ENCODE results near the gene ARHGAP1. TPM values are rescaled to one million over a fixed set of nuclear protein-coding genes. Genes with fewer than 3 reads are reported as not detected.
A peak's percentile ranks its signal among the peaks of the same experiment; 100 is the strongest.

Gene ARHGAP1
- total RNA-seq, 1 experiment from 2014 or later: 16.1 TPM

GRCh38 chr11:46737699-46738098, 37.3 kb upstream of the ARHGAP1 start:
- H3K27ac ChIP-seq (ENCODE audit: low read length): no peak overlapping the region
- no peaks in the 10 kb centered on the region; the same call in none of the 2 replicates for H3K4me1 ChIP-seq (ENCODE audit: insufficient read depth, low read length)
- no peaks in the 10 kb centered on the region for H3K79me2 ChIP-seq (ENCODE audit: low read length)
- TF ChIP-seq EZH2 (IDR thresholded peaks at IDR 0.05; ENCODE audit: low read length, unreplicated experiment): no peak
- no peak for TF ChIP-seq EZH2phosphoT487 (IDR thresholded peaks at IDR 0.05; ENCODE audit: borderline replicate concordance, low read length)
- TF ChIP-seq CTCF (conservative IDR thresholded peaks at IDR 0.05; ENCODE audit: low read depth, low read length): no peak
- H3F3A ChIP-seq (ENCODE audit: low read length, unreplicated experiment): no peaks in the 10 kb centered on the region
- H3K4me3 ChIP-seq (ENCODE audit: low read length): no peak overlapping the region
- intact Hi-C loops (cut with micrococcal nuclease): loop anchor here (5.0 kb wide), 1 partner anchor 35 kb away; the partner anchor contains the start of genes ARHGAP1 and ZNF408
- no peak overlapping the region for H3K9ac ChIP-seq (ENCODE audit: low read length)
- no peak for DNase-seq
- no TSS peak for BruUV-seq (replicated peaks)
- H3K27me3 ChIP-seq (ENCODE audit: low read length): no peaks in the 10 kb centered on the region
- H3K36me3 ChIP-seq (ENCODE audit: low read depth, low read length): peaks cover 8% of the 10 kb centered on the region
- ChIA-PET POLR2A (ENCODE audit: unreplicated experiment) (no interaction called here), CTCF (interaction anchor here (0.6 kb wide), 1 partner anchor 107 kb away, joined by 3 read pairs; no protein-coding TSS in a partner anchor)
- H3K9me3 ChIP-seq (ENCODE audit: low read length): no peaks in the 10 kb centered on the region
- ATAC-seq: no peak
- no peaks in the 10 kb centered on the region for H4K20me1 ChIP-seq (ENCODE audit: low read length)
- H3K4me2 ChIP-seq (ENCODE audit: low read length): no peak overlapping the region
- H2AFZ ChIP-seq (ENCODE audit: low read length): no peak overlapping the region
- H3K9me2 ChIP-seq (replicated peaks; ENCODE audit: low read length): no peaks in the 10 kb centered on the region

DNA sequence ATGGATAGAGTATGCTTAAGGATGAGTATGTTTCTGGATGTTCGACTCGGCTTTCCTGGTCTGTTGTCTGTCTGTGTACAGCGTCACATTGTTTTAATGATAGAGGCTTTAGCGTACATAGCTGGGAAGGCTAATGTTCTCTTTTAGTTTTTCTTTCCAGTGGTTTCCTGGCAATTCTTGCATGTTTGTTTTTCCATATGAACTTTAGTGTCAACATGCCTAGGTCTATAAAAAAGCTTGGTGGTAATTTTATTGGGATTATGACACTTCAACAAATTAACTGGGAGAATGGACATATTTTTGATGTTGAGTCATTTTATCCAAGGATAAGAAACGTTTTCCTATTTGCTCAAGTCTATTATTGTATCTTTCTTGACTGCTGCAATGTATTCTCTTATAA, 36.2 kb upstream of the ARHGAP1 start:
- H4K20me1 ChIP-seq (ENCODE audit: low read length): no peaks in the 10 kb centered on the region
- peaks cover 2% of the 10 kb centered on the region; the same call in 1 of the 2 replicates for H3K36me3 ChIP-seq (ENCODE audit: low read depth, low read length)
- ATAC-seq: peak; percentile 78
- intact Hi-C loops (cut with micrococcal nuclease): loop anchor here (5.0 kb wide), 1 partner anchor 34 kb away; the partner anchor contains the start of genes ARHGAP1 and ZNF408
- BruUV-seq (replicated peaks): no TSS peak
- H3K4me3 ChIP-seq (ENCODE audit: low read length): no peak overlapping the region
- H3K9me2 ChIP-seq (replicated peaks; ENCODE audit: low read length): no peaks in the 10 kb centered on the region
- DNase-seq: peak; percentile 45
- H3K27ac ChIP-seq (ENCODE audit: low read length): no peak overlapping the region
- no peaks in the 10 kb centered on the region for H3K27me3 ChIP-seq (ENCODE audit: low read length)
- no peak overlapping the region for H2AFZ ChIP-seq (ENCODE audit: low read length)
- no peak overlapping the region for H3K9ac ChIP-seq (ENCODE audit: low read length)
- no peaks in the 10 kb centered on the region for H3K9me3 ChIP-seq (ENCODE audit: low read length)
- TF ChIP-seq EZH2phosphoT487 (IDR thresholded peaks at IDR 0.05; ENCODE audit: borderline replicate concordance, low read length): no peak
- no peak for TF ChIP-seq EZH2 (IDR thresholded peaks at IDR 0.05; ENCODE audit: low read length, unreplicated experiment)
- no peak for TF ChIP-seq CTCF (conservative IDR thresholded peaks at IDR 0.05; ENCODE audit: low read depth, low read length)
- no peak overlapping the region for H3K4me2 ChIP-seq (ENCODE audit: low read length)
- H3K4me1 ChIP-seq (ENCODE audit: insufficient read depth, low read length): no peaks in the 10 kb centered on the region; the same call in none of the 2 replicates
- no peaks in the 10 kb centered on the region for H3F3A ChIP-seq (ENCODE audit: low read length, unreplicated experiment)
- ChIA-PET POLR2A (ENCODE audit: unreplicated experiment) (interaction anchor here (0.7 kb wide), 1 partner anchor 146 kb away, joined by 5 read pairs; no protein-coding TSS in a partner anchor), CTCF (no interaction called here)
- H3K79me2 ChIP-seq (ENCODE audit: low read length): no peaks in the 10 kb centered on the region

DNA sequence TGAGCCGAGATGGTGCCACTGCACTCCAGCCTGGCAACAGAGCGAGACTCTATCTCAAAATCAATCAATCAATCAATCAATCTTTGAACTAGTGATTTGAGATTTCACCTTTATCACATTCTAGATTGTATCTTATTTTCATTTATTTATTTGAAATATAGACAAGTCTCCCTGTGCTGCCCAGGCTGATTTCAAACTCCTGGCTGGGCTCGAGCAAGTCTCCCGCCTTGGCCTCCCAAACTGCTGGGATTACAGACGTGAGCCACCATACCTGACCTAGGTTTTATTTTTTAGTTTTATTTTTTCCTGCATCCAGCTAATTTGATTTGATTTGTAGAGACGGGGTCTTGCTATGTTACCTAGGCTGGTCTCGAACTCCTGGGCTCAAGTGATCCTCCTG, 35.7 kb upstream of the ARHGAP1 start:
- H3K9me2 ChIP-seq (replicated peaks; ENCODE audit: low read length): no peaks in the 10 kb centered on the region
- intact Hi-C loops (cut with micrococcal nuclease): loop anchor here (5.0 kb wide), 1 partner anchor 34 kb away; the partner anchor contains the start of genes ARHGAP1 and ZNF408
- H2AFZ ChIP-seq (ENCODE audit: low read length): no peak overlapping the region
- H3K27ac ChIP-seq (ENCODE audit: low read length): no peak overlapping the region
- no peaks in the 10 kb centered on the region; the same call in 1 of the 2 replicates for H3K36me3 ChIP-seq (ENCODE audit: low read depth, low read length)
- BruUV-seq (replicated peaks): no TSS peak
- H3K79me2 ChIP-seq (ENCODE audit: low read length): no peaks in the 10 kb centered on the region
- H3K9ac ChIP-seq (ENCODE audit: low read length): no peak overlapping the region
- no peak for ATAC-seq
- DNase-seq: no peak
- H3K9me3 ChIP-seq (ENCODE audit: low read length): no peaks in the 10 kb centered on the region
- TF ChIP-seq CTCF (conservative IDR thresholded peaks at IDR 0.05; ENCODE audit: low read depth, low read length) (no peak), EZH2phosphoT487 (IDR thresholded peaks at IDR 0.05; ENCODE audit: borderline replicate concordance, low read length) (no peak), EZH2 (IDR thresholded peaks at IDR 0.05; ENCODE audit: low read length, unreplicated experiment) (no peak)
- no peak overlapping the region for H3K4me2 ChIP-seq (ENCODE audit: low read length)
- H3K27me3 ChIP-seq (ENCODE audit: low read length): no peaks in the 10 kb centered on the region
- ChIA-PET POLR2A (ENCODE audit: unreplicated experiment) (interaction anchor here (0.7 kb wide), 1 partner anchor 146 kb away, joined by 5 read pairs; no protein-coding TSS in a partner anchor), CTCF (no interaction called here)
- no peaks in the 10 kb centered on the region; the same call in none of the 2 replicates for H3K4me1 ChIP-seq (ENCODE audit: insufficient read depth, low read length)
- no peaks in the 10 kb centered on the region for H4K20me1 ChIP-seq (ENCODE audit: low read length)
- no peak overlapping the region for H3K4me3 ChIP-seq (ENCODE audit: low read length)
- H3F3A ChIP-seq (ENCODE audit: low read length, unreplicated experiment): no peaks in the 10 kb centered on the region

Measured in PC-3 (cell line).